ENCODE measurements around the gene ATCAY.

- TF ChIP-seq CTCF (conservative IDR thresholded peaks at IDR 0.05; ENCODE audit: low read length) (no peak), EZH2phosphoT487 (IDR thresholded peaks at IDR 0.05; ENCODE audit: borderline replicate concordance, low read depth, low read length) (no peak)
Observed at GRCh38 chr19:3966051-3967017, 85.8 kb downstream of the ATCAY start.

Data from OCI-LY7 (cell line).